ENCODE data around the gene CADM2. TPM values are rescaled to one million over a fixed set of nuclear protein-coding genes. Genes with fewer than 3 reads are reported as not detected.

CADM2 gene
- total and polyA plus RNA-seq, 2 donors (not counting 3 experiments of a cell fraction or from before 2014, with no cell fraction given) = not detected

DNA sequence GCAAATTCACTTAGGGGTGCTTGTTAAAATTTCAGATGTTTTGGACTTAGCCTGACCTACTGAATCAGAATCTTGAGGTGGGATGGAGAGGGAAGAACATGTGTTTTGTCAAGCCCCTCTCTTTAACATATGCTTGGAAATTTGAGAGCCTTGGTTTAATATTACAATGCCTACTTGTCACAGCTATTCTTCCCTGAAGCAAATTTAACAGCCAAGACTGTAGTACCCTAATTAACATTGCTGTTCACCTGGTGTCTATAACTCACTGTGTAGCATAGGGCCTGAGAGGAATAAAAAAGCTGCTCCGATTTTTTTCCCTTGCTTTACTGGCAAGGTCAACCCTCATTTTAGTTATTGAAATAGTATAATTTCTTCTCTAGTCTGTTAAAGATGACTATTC is 880.1 kb downstream of the CADM2 start:
- no peaks in the 10 kb centered on the region for H3K4me1 ChIP-seq (ENCODE audit: control insufficient read depth, extremely low read depth, insufficient read depth, low read length)
- ChIA-PET POLR2A (no interaction called here), CTCF (no interaction called here)
- no peak for FAIRE-seq
- no peaks in the 10 kb centered on the region for H4K20me1 ChIP-seq (replicated peaks; ENCODE audit: control insufficient read depth, extremely low read depth, insufficient read depth, low read length)
- H3K9ac ChIP-seq (replicated peaks; ENCODE audit: extremely low read depth, insufficient read depth, low read length) = no peak overlapping the region
- H3K4me2 ChIP-seq (ENCODE audit: insufficient read depth, low read length) = no peak overlapping the region
- no peaks in the 10 kb centered on the region for H3K9me3 ChIP-seq (replicated peaks; ENCODE audit: control insufficient read depth, insufficient read depth, low read length)
- TF ChIP-seq JUN (IDR thresholded peaks at IDR 0.05; ENCODE audit: borderline replicate concordance, insufficient read depth, insufficient read length, low read depth) (no peak), GATA2 (IDR thresholded peaks at IDR 0.05; ENCODE audit: insufficient read depth, insufficient read length, low read depth, low read length) (no peak), EZH2 (IDR thresholded peaks at IDR 0.05; ENCODE audit: borderline replicate concordance, low read depth, low read length, severe bottlenecking) (no peak), FOS (IDR thresholded peaks at IDR 0.05; ENCODE audit: borderline replicate concordance, insufficient read depth, low read length) (no peak), POLR2AphosphoS5 (IDR thresholded peaks at IDR 0.05; ENCODE audit: insufficient read depth, low read depth, low read length) (no peak), POLR2A (IDR thresholded peaks at IDR 0.05; ENCODE audit: low read depth, low read length) (no peak), MYC (IDR thresholded peaks at IDR 0.05; ENCODE audit: low read depth, low read length) (no peak)
- TF ChIP-seq, protein P1, sequence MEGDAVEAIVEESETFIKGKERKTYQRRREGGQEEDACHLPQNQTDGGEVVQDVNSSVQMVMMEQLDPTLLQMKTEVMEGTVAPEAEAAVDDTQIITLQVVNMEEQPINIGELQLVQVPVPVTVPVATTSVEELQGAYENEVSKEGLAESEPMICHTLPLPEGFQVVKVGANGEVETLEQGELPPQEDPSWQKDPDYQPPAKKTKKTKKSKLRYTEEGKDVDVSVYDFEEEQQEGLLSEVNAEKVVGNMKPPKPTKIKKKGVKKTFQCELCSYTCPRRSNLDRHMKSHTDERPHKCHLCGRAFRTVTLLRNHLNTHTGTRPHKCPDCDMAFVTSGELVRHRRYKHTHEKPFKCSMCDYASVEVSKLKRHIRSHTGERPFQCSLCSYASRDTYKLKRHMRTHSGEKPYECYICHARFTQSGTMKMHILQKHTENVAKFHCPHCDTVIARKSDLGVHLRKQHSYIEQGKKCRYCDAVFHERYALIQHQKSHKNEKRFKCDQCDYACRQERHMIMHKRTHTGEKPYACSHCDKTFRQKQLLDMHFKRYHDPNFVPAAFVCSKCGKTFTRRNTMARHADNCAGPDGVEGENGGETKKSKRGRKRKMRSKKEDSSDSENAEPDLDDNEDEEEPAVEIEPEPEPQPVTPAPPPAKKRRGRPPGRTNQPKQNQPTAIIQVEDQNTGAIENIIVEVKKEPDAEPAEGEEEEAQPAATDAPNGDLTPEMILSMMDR (IDR thresholded peaks at IDR 0.05; ENCODE audit: extremely low read depth in 1 of 2, insufficient read depth in 1 of 2, low read depth in 1 of 2, low read length in 2 of 2) = no peak
- TF ChIP-seq, protein P2, sequence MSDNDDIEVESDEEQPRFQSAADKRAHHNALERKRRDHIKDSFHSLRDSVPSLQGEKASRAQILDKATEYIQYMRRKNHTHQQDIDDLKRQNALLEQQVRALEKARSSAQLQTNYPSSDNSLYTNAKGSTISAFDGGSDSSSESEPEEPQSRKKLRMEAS (IDR thresholded peaks at IDR 0.05; ENCODE audit: insufficient read depth, insufficient read length) = no peak
- H3K79me2 ChIP-seq (ENCODE audit: control insufficient read depth, insufficient read depth, low read length) = no peaks in the 10 kb centered on the region
- dilution Hi-C loops (cut with MboI; ENCODE audit: extremely low pct_ligation_motif_present, low sequenced_read_pairs) = no loop called here
- no peaks in the 10 kb centered on the region for H3K36me3 ChIP-seq (ENCODE audit: control insufficient read depth in 2 of 2, extremely low read depth in 1 of 2, insufficient read depth in 2 of 2, low read length in 2 of 2)
- DNase-seq (ENCODE audit: low read depth, low spot score) = no peak
- no peaks in the 10 kb centered on the region for H3K9me1 ChIP-seq (replicated peaks; ENCODE audit: control insufficient read depth, extremely low read depth, insufficient read depth, low read length)
- BruUV-seq (replicated peaks) = no TSS peak
- no peaks in the 10 kb centered on the region for H3K27me3 ChIP-seq (ENCODE audit: control insufficient read depth in 2 of 2, insufficient read depth in 2 of 2, low read length in 2 of 2)
- intact Hi-C loops (cut with micrococcal nuclease) = no loop called here
- no peak overlapping the region for H2AFZ ChIP-seq (ENCODE audit: low read depth, low read length)
- no peak overlapping the region for H3K27ac ChIP-seq (ENCODE audit: insufficient read depth, low read depth, low read length)
- no peak overlapping the region for H3K4me3 ChIP-seq (replicated peaks in 1 of 3; ENCODE audit: insufficient read depth in 1 of 3, low read depth in 1 of 3, low read length in 3 of 3)
